GM23338 (cell line): ENCODE measurements around the gene SLC17A7.

ENCODE experiments used
- CTCF ChIP-seq, 2 experiments: fragments of 200-600 bp in 1 of 2; sonication (generic) in 1 of 2; conservative IDR thresholded peaks; 2 replicates each; pipeline versions ENCODE4 v1.5.1 to v1.6.1; 2016 to 2017; ENCODE audit warnings: antibody characterized with exemption in 2 of 2, low read depth in 2 of 2, mild to moderate bottlenecking in 2 of 2, moderate library complexity in 1 of 2
- EZH2phosphoT487 ChIP-seq: fragments of 200-600 bp; sonication (generic); IDR thresholded peaks from one replicate; pipeline ENCODE4 v1.8.1; 2018; ENCODE audit warnings: antibody characterized with exemption; ENCODE audit not compliant: unreplicated experiment
- POLR2AphosphoS5 ChIP-seq: IDR thresholded peaks from 2 replicates; pipeline ENCODE4 v1.6.1; 2016; ENCODE audit warnings: antibody characterized with exemption, low read depth

- TF ChIP-seq CTCF (conservative IDR thresholded peaks at IDR 0.05; ENCODE audit: low read depth in 2 of 2) (no peak), EZH2phosphoT487 (no peak), POLR2AphosphoS5 (0 out of 2 replicates have a peak, but pooled peaks have one; percentile 16)
Observed at GRCh38 chr19:49425922-49426592, 15.3 kb downstream of the SLC17A7 start.
